Erythroblast (primary cell): ENCODE measurements around the gene RGL2.

Experiments used
- GATA1 ChIP-seq: IDR thresholded peaks from 2 replicates; pipeline ENCODE4 v1.6.1; 2011; ENCODE audit warnings: low read depth, mild to moderate bottlenecking, control low read depth, low read length, moderate library complexity
- POLR2A ChIP-seq: IDR thresholded peaks from 2 replicates; pipeline ENCODE4 v1.6.1; 2011; ENCODE audit warnings: mild to moderate bottlenecking, low read length

DNA sequence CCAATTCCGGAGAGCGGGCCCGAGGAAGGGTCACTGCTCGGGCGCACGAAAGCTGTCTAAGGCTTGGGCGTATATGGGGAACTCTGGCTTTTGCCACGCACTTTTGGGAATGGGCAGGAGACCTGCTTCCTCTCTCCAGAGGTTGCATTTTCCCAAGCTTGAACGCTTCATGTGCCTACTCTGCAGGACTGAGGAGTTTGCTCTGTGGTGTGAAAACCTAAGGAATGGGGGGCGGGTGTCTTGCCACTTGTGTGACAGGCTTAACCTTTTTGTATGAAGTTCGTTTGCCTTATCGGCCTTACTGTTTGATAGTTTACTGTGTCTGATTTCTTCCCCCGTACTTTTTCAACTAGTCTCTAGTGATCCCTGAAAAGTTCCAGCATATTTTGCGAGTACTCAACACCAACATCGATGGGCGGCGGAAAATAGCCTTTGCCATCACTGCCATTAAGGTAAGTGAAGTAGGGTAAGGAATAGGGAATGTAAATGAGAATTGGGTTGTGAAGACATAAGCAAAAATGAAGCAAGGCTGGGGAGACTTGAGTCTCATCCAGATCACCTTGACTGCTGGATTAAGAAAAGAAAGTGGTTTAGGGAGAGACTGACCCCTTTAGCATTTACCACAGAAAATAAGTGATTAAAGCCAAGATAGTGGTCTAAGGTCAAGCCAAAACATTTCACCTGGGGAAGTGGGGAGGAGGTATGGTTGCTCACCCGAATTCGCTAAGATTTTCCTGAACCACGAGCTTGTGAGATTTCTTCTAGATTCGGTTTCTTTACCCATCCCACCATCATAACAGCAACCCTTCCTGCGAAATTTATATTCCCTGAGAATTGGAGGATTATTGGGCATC, 26.2 kb downstream of the RGL2 start:
- peak; percentile 70 for TF ChIP-seq POLR2A
- TF ChIP-seq GATA1: no peak
